ENCODE data around the gene FYN.

GRCh38 chr6:111747396-111747795, 125.9 kb downstream of the FYN start:
- TF ChIP-seq EZH2phosphoT487 (conservative IDR thresholded peaks at IDR 0.05; ENCODE audit: low read length) (no peak), CTCF (IDR thresholded peaks at IDR 0.05; ENCODE audit: insufficient read depth, low read length, poor library complexity, severe bottlenecking) (no peak)

Measured in SU-DHL-6 (cell line).